ENCODE measurements around the gene ACAD9.
"Not testable (repeated sequence)": the region's sequence is repeated elsewhere in the genome, so short reads cannot be mapped to it uniquely, and the experiment has no call there.

Gene ACAD9

DNA sequence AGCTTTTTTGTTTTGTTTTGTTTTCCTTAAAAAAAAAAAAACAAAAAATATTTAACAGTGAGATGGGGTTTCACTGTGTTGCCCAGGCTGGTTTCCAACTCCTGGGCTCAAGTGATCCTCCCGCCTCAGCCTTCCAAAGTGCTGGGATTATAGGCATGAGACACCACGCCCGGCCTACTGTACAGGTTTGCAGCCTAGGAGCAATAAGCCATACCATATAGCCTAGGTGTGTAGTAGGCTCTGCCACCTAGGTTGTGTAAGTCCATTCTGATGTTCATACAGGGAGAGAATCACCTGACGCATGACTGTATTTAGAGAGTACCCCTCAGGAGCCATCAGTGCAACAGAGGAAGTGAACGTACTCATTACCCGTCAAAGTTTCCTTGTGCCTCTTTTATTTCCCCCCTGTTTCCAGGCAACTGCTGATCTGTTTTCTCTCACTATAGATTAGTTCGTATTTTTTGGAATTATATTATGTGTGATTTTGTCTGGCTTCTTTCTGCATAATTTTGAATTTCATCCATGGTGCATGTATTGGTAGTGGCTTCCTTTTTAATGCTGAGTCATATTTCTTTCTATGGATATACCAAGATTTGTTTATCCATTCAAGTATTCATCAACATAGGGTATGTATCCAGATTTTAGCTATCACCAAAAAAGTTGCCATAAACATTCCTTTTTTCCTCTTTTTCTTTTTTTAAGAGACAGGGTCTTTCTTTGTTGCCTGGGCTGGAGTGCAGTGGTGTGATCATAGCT is 9.9 kb downstream of the ACAD9 start:
- no peak for DNase-seq (ENCODE audit: insufficient read length, low spot score)
- no peak for FAIRE-seq

GRCh38 chr3:128895843-128896697 is 16.6 kb downstream of the ACAD9 start:
- DNase-seq (ENCODE audit: insufficient read length, low spot score) (no peak), FAIRE-seq (no peak)

DNA sequence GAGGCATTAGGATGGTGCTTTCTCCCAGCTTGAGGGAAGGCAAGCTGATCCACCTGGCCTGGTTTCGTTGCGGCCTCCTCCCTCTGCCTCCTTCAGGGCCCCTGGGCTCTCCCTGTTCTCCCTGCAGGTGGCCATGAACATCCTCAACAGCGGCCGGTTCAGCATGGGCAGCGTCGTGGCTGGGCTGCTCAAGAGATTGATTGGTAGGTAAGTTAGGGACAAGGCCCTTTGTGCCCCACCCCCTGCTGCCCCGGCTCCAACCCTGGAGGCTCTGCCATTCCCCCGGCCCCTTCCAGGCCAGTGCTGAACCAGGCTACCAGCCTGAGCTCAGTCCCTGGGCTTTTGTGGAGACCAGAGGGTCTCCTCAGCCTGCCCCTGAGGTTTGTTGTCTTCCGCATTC is 23.0 kb downstream of the ACAD9 start:
- no peak for DNase-seq (ENCODE audit: insufficient read length, low spot score)
- FAIRE-seq: no peak

DNA sequence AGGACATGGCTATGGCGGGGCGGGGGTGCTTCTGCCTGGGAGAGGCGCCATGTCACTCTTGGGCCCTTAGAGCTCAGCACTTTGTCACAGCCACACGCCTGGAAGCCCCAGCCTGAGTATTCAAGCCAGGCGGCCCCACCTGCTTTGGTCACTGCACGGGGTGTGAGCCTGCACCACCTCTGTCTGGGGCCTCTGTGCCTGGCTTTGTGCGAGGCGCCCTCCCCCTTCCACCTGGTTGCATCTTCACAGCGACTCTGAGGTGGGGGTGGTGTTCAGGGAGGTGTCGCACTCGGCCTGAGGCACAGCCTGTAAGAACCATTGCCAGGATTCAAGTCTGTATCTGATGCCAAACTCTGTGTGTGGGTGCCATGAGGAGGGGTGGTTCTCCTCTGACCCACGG is 24.1 kb downstream of the ACAD9 start:
- FAIRE-seq (no peak), DNase-seq (ENCODE audit: insufficient read length, low spot score) (no peak)

- DNase-seq (ENCODE audit: insufficient read length, low spot score) (no peak), FAIRE-seq (no peak)
Observed at GRCh38 chr3:128906031-128906803, 26.8 kb downstream of the ACAD9 start.

DNA sequence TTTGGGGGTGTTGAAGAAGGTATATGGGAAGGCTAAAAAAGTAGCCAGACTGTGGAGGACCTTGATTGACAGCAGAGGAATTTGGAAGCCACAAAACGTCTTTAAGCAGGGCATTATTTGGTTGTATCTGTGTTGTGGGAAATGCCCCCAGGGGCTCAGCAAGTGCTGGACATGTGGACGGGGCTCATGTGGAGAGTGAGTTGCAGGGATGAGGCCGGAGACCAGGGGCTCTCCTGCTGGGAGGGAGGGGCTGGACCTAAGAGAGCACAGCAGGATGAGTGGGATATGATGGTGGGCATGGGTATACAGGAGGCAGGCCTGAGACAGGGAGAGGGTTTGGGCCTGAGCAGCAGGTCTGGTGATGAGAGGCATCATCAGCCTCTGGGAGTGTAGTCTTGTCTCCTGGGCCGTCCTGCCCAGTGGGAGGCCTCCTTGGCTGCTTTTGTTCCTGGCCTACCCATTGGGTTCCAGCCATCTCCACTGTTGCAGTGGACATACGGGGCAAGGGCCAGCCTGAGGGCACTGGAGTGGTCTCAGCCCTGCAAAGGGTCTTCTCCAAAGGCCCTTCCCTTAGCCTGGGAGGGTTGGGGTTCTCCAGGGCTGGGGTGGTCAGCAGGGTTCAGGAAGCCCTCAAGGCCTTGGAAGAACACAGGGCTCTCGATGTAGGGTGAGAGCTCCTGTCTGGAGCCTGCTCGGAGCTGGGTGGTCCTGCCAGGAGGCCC is 27.5 kb downstream of the ACAD9 start:
- FAIRE-seq: no peak

DNA sequence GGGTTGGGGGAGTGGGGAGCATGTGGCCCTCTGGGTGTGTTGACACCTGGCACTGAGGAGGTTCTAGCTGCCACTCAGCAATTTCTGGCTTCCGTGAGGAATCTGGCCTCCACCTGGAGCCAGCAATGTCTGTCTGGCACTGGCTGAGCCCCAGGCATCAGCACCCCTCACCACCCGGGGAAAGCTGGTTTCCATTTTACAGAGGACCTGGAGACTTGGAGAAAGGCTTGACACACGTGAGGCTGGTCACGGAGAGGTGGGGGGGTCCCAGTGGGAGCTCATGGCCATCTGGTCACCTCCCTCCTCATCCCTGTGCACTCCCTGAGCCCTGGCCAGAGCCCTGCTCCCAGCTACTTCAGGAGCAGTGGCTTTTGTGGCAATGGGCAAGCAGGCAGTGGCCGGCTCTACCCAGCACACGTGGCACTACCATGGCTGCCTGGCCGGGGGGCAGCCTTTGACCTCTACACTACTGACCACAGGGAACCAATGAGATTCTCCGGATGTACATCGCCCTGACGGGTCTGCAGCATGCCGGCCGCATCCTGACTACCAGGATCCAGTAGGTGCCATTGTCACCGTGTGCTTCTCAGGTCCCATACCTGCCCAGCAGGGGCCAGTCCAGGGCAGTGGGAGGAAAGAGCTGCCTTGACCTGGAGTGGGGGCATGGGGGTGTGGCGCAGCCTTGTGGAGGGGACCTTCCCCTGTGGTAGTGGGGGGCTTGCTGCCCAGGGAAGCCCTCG is 28.5 kb downstream of the ACAD9 start:
- FAIRE-seq (no peak), DNase-seq (ENCODE audit: insufficient read length, low spot score) (no peak)

More for the DNA sequence above, 27.5 kb downstream of the ACAD9 start:
- DNase-seq (ENCODE audit: insufficient read length, low spot score): no peak

GRCh38 chr3:128908951-128909350 is 29.5 kb downstream of the ACAD9 start:
- no peak for DNase-seq (ENCODE audit: insufficient read length, low spot score)
- no peak for FAIRE-seq

DNA sequence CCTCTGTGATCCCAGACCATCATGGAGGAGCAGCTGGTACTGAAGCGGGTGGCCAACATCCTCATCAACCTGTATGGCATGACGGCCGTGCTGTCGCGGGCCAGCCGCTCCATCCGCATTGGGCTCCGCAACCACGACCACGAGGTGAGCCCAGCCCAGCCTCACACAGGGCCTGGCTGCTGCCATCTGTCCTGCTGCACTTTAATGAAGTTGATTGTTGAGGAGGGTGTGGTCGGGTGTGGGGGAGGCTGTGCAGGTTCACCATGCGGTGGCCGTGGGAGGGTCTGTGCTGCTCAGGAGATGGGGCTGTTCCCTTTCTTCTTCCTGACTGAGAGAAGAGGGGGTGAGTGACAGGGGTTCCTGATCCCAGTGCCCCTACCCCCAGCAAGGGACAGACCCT is 30.6 kb downstream of the ACAD9 start:
- no peak for DNase-seq (ENCODE audit: insufficient read length, low spot score)
- no peak for FAIRE-seq

- no peak for DNase-seq (ENCODE audit: insufficient read length, low spot score)
- no peak for FAIRE-seq
Observed at GRCh38 chr3:128911911-128912310, 32.5 kb downstream of the ACAD9 start.

- FAIRE-seq: no peak
- no peak for DNase-seq (ENCODE audit: insufficient read length, low spot score)
Observed at GRCh38 chr3:128914966-128915645, 35.7 kb downstream of the ACAD9 start.

GRCh38 chr3:128917291-128917690 is 37.9 kb downstream of the ACAD9 start:
- FAIRE-seq: no peak

DNA sequence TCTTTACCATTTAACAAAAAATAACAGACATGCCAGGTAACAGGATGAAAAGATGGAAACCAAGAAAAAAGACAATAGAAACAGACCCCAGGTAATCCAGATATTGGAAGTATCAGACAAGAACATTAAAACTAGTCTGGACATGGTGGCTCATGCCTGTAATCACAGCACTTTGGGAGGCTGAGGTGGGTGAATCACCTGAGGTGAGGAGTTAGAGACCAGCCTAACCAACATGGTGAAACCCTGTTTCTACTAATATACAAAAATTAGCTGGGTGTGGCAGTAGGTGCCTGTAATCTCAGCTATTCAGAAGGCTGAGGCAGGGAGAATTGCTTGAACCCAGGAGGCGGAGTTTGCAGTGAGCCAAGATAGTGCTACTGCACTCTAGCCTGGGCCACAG is 40.6 kb downstream of the ACAD9 start:
- no peak for FAIRE-seq
- DNase-seq (ENCODE audit: insufficient read length, low spot score): no peak

More at GRCh38 chr3:128917291-128917690, 37.9 kb downstream of the ACAD9 start:
- DNase-seq (ENCODE audit: insufficient read length, low spot score): no peak

DNA sequence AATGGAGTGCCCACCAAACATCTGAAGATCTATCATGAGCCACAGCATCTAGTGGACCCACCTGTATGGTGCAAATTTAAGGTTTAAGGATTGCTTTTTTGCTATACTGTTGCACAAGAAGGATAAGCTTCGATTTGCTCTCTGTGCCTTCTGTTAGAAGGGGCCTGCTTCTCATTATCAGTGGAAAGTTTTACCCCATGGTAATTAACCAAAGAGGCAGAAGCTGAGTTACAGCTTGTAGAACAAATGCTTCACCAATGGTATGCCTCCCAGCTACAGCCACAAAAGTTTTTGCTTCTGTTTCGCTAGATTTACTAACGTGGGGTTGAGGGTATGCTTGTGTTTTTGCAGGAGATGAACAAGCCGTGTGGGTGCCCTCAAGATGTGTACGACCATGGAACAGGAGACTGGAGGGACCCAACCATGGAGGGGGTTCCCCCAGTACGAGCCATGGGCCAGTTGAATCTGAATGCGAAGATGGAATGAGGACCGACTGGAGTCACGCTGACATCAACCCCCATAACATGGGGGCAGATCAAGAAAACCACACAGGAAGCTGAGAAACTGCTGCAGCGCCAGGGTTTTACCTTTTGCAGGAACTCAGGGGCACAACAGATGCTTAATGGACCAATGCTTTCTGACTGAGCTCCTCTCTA is 43.5 kb downstream of the ACAD9 start:
- DNase-seq (ENCODE audit: insufficient read length, low spot score): no peak

DNA sequence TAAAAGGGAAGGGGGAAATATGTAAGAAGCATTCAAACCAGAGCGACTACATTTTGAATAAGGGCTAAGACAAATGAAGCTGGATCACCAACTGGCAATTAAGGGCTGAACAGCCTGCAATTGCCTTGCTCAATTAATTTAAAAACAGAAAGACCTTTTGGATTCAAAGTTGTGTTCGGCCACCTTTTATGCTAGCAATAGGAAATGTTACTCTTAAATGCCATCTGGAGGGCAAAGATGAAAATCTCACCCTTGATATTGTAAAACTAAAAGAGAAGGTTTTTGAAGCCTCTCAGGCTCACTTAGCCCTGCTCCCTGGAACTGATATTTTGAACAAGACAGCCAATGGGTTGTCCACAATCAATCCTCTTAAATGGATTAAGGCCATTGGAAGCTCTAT is 44.2 kb downstream of the ACAD9 start:
- no peak for FAIRE-seq

More for the DNA sequence above, 43.5 kb downstream of the ACAD9 start:
- no peak for FAIRE-seq

DNA sequence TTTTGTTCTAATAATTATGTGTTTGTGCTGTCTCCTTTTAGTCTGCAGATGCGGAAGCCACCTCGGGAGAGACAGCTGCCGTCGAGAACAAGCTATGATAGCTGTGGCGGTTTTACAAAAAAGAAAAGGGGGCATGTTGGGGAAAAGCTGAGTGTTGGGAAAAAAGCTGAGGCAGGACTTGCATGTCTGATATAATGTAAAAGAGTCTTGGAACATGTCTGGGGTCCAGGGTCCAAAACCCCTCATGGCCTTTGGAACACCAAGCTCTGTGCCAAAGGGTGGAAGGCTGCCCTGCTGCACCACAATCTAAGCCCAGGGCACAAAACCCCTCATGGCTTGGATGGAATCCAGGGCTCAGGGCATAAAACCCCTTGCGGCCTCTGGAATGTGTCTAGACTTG is 44.6 kb downstream of the ACAD9 start:
- not testable (repeated sequence) for FAIRE-seq; DNase-seq (ENCODE audit: insufficient read length, low spot score)

More for the DNA sequence above, 44.2 kb downstream of the ACAD9 start:
- DNase-seq (ENCODE audit: insufficient read length, low spot score): no peak

GRCh38 chr3:128929364-128929763 is 49.9 kb downstream of the ACAD9 start:
- DNase-seq (ENCODE audit: insufficient read length, low spot score) (no peak), FAIRE-seq (no peak)

- DNase-seq (ENCODE audit: insufficient read length, low spot score) (no peak), FAIRE-seq (no peak)
Observed at GRCh38 chr3:128931046-128931445, 51.6 kb downstream of the ACAD9 start.
